GM23338 (cell line): ENCODE measurements around the gene ARRB1. TPM values are rescaled to one million over a fixed set of nuclear protein-coding genes. Genes with fewer than 3 reads are reported as not detected.

Experiments
- ATAC-seq: fragments of 200-7000 bp; cut with Tn5 transposase; 3 replicates; pipeline ENCODE4 v1.9.1; 2020
- DNase-seq: peaks from one replicate; pipeline ENCODE4 v3.0.0-alpha.2; 2015; ENCODE audit warnings: low spot score
- H2AFZ ChIP-seq: fragments of 200-600 bp; sonication (generic); 2 replicates; pipeline ENCODE4 v1.8.0; 2016; ENCODE audit warnings: antibody characterized with exemption, mild to moderate bottlenecking, moderate library complexity
- H3F3A ChIP-seq: fragments of 200-600 bp; sonication (generic); replicated peaks from 2 replicates; pipeline ENCODE4 v1.8.0; 2017; ENCODE audit warnings: antibody characterized with exemption, mixed run types, low read depth
- H3K27ac ChIP-seq: fragments of 200-600 bp; sonication (generic); 2 replicates; pipeline ENCODE4 v1.6.1; 2016; ENCODE audit warnings: low read depth
- H3K27me3 ChIP-seq: fragments of 200-600 bp; sonication (generic); 2 replicates; pipeline ENCODE4 v1.8.0; 2016; ENCODE audit warnings: mild to moderate bottlenecking, mixed run types, moderate library complexity; ENCODE audit not compliant: insufficient read depth
- H3K36me3 ChIP-seq: fragments of 200-600 bp; sonication (generic); 2 replicates; pipeline ENCODE4 v1.8.0; 2016; ENCODE audit warnings: mild to moderate bottlenecking; ENCODE audit not compliant: insufficient read depth
- H3K4me1 ChIP-seq: fragments of 200-600 bp; sonication (generic); 2 replicates; pipeline ENCODE4 v1.8.0; 2016; ENCODE audit warnings: mild to moderate bottlenecking, moderate library complexity; ENCODE audit not compliant: insufficient read depth
- H3K4me2 ChIP-seq: fragments of 200-600 bp; sonication (generic); 2 replicates; pipeline ENCODE4 v1.7.1; 2017; ENCODE audit warnings: mixed run types
- H3K4me3 ChIP-seq: fragments of 200-600 bp; sonication (generic); 2 replicates; pipeline ENCODE4 v1.6.1; 2016; ENCODE audit warnings: mixed run types
- H3K79me2 ChIP-seq: fragments of 200-600 bp; sonication (generic); replicated peaks from 2 replicates; pipeline ENCODE4 v1.8.0; 2017; ENCODE audit warnings: mild to moderate bottlenecking; ENCODE audit not compliant: insufficient read depth
- H3K9me2 ChIP-seq: fragments of 200-600 bp; sonication (generic); 2 replicates; pipeline ENCODE4 v1.8.0; 2017; ENCODE audit not compliant: insufficient read depth
- H4K20me1 ChIP-seq: fragments of 200-600 bp; sonication (generic); replicated peaks from 2 replicates; pipeline ENCODE4 v1.8.0; 2017; ENCODE audit warnings: mild to moderate bottlenecking; ENCODE audit not compliant: insufficient read depth
- H3K27ac Mint-ChIP-seq: 2 replicates; pipeline ENCODE4 v1.8.0; 2020; ENCODE audit warnings: inconsistent platforms, mild to moderate bottlenecking, moderate library complexity, mixed read lengths
- H3K27me3 Mint-ChIP-seq: 3 replicates; pipeline ENCODE4 v1.8.0; 2022; ENCODE audit warnings: low read depth, mild to moderate bottlenecking, moderate library complexity, mixed read lengths, inconsistent platforms; ENCODE audit not compliant: insufficient read depth, poor library complexity
- H3K36me3 Mint-ChIP-seq: 3 replicates; pipeline ENCODE4 v1.8.0; 2021; ENCODE audit warnings: low read depth, mild to moderate bottlenecking, inconsistent platforms, moderate library complexity, mixed read lengths
- H3K4me1 Mint-ChIP-seq: 3 replicates; pipeline ENCODE4 v1.8.0; 2020; ENCODE audit warnings: mild to moderate bottlenecking, inconsistent platforms, mixed read lengths
- H3K4me3 Mint-ChIP-seq: 3 replicates; pipeline ENCODE4 v1.8.0; 2021; ENCODE audit warnings: moderate library complexity, mild to moderate bottlenecking, inconsistent platforms, mixed read lengths
- H3K9me3 Mint-ChIP-seq: 3 replicates; pipeline ENCODE4 v1.8.0; 2020; ENCODE audit warnings: moderate library complexity, mild to moderate bottlenecking, inconsistent platforms, mixed read lengths
- CREB1 ChIP-seq: fragments of 250-450 bp; sonication (Bioruptor Pico); IDR thresholded peaks from 2 replicates; pipeline ENCODE4 v1.5.0; 2020; ENCODE audit warnings: low read depth, mild to moderate bottlenecking, moderate library complexity
- EZH2phosphoT487 ChIP-seq: fragments of 200-600 bp; sonication (generic); IDR thresholded peaks from one replicate; pipeline ENCODE4 v1.8.1; 2018; ENCODE audit warnings: antibody characterized with exemption; ENCODE audit not compliant: unreplicated experiment
- JUNB ChIP-seq: IDR thresholded peaks from one replicate; pipeline ENCODE4 v1.6.1; 2016; ENCODE audit warnings: antibody characterized with exemption; ENCODE audit not compliant: unreplicated experiment
- NANOG ChIP-seq: IDR thresholded peaks from 2 replicates; pipeline ENCODE4 v1.6.1; 2016; ENCODE audit warnings: antibody characterized with exemption, borderline replicate concordance
- POLR2AphosphoS5 ChIP-seq: IDR thresholded peaks from 2 replicates; pipeline ENCODE4 v1.6.1; 2016; ENCODE audit warnings: antibody characterized with exemption, low read depth
- STAT1 ChIP-seq: IDR thresholded peaks from one replicate; pipeline ENCODE4 v1.6.1; 2016; ENCODE audit warnings: antibody characterized with exemption; ENCODE audit not compliant: unreplicated experiment
- ZNF114 ChIP-seq: fragments of 250-450 bp; sonication (Bioruptor Pico); IDR thresholded peaks from 2 replicates; pipeline ENCODE4 v1.5.0; 2020; ENCODE audit warnings: mild to moderate bottlenecking, moderate library complexity
- polyA plus RNA-seq: library from polyadenylated mRNA; unstranded; fragments of >200 nt; fragmentation: Nextera tagmentation; extraction: Ambion mirVana; gene quantifications from 2 replicates; pipeline ENCODE4 v1.2.1, GENCODE V29; 2016
- total RNA-seq: library from RNA; depleted of rRNA; stranded (reverse); fragments of >200 nt; shearing (Covaris generic); gene quantifications from 2 replicates; pipeline ENCODE4 v1.2.3, GENCODE V29; 2014
- TF ChIP-seq, protein P1 (sequence below), 2 experiments: fragments of 200-600 bp in 1 of 2; sonication (generic) in 1 of 2; conservative IDR thresholded peaks; 2 replicates each; pipeline versions ENCODE4 v1.5.1 to v1.6.1; 2016 to 2017; ENCODE audit warnings: antibody characterized with exemption in 2 of 2, low read depth in 2 of 2, mild to moderate bottlenecking in 2 of 2, moderate library complexity in 1 of 2
- TF ChIP-seq, protein P2 (sequence below): IDR thresholded peaks from 2 replicates; pipeline ENCODE4 v1.6.1; 2016; ENCODE audit warnings: antibody characterized with exemption
- TF ChIP-seq, protein P3 (sequence below): IDR thresholded peaks from one replicate; pipeline ENCODE4 v1.6.1; 2018; ENCODE audit warnings: antibody characterized with exemption; ENCODE audit not compliant: unreplicated experiment

The ARRB1 gene
- total and polyA plus RNA-seq, 2 experiments from 2014 or later, result 6.3 to 11.1 TPM

DNA sequence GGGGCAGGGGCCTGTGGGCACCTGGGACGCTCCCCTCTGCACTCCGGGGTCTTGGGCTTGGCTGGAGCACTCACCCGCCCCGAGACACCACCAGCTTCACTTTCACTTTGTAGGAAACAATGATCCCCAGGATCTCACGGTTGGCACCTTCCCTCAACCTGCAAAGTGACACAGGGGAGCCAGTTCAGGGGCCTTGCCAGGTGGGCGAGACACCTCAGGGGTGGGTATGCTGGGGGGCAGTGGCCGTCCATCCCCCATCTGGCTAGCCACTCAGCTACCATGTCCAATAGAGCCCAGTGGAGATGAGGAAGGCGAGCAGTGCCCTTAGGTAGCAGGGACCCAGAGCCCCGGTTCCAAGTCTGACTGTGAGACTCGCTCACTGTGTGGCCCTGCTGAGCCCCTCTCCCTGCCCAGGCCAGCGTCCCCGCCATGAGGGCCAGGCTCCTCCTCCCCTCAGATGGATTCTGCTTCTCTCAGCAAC lies 78.6 kb downstream of the ARRB1 start:
- Histone ChIP-seq H3K9me2 (no peaks in the 10 kb centered on the region), H3K79me2 (no peaks in the 10 kb centered on the region), H3K4me1 (peaks cover 5% of the 10 kb centered on the region; the same call in 1 of the 2 replicates), H3K36me3 (no peaks in the 10 kb centered on the region), H2AFZ (no peak overlapping the region), H4K20me1 (no peaks in the 10 kb centered on the region), H3K27me3 (no peaks in the 10 kb centered on the region), H3K27ac (no peak overlapping the region), H3F3A (no peaks in the 10 kb centered on the region), H3K4me3 (no peak overlapping the region), H3K4me2 (no peak overlapping the region)
- no peak overlapping the region for H3K4me3 Mint-ChIP-seq
- DNase-seq (no peak), ATAC-seq (no peak)
- H3K9me3 Mint-ChIP-seq, result no peaks in the 10 kb centered on the region
- H3K27me3 Mint-ChIP-seq, result peaks cover 6% of the 10 kb centered on the region
- no peak for TF ChIP-seq STAT1
- no peak for TF ChIP-seq ZNF114
- no peak for TF ChIP-seq JUNB
- TF ChIP-seq, protein P1, sequence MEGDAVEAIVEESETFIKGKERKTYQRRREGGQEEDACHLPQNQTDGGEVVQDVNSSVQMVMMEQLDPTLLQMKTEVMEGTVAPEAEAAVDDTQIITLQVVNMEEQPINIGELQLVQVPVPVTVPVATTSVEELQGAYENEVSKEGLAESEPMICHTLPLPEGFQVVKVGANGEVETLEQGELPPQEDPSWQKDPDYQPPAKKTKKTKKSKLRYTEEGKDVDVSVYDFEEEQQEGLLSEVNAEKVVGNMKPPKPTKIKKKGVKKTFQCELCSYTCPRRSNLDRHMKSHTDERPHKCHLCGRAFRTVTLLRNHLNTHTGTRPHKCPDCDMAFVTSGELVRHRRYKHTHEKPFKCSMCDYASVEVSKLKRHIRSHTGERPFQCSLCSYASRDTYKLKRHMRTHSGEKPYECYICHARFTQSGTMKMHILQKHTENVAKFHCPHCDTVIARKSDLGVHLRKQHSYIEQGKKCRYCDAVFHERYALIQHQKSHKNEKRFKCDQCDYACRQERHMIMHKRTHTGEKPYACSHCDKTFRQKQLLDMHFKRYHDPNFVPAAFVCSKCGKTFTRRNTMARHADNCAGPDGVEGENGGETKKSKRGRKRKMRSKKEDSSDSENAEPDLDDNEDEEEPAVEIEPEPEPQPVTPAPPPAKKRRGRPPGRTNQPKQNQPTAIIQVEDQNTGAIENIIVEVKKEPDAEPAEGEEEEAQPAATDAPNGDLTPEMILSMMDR (conservative IDR thresholded peaks at IDR 0.05; ENCODE audit: low read depth in 2 of 2), result no peak
- no peak for TF ChIP-seq CREB1 (CRISPR knock-in tag)
- TF ChIP-seq NANOG, result no peak
- no peak for TF ChIP-seq EZH2phosphoT487
- TF ChIP-seq POLR2AphosphoS5, result no peak
- H3K4me1 Mint-ChIP-seq, result peaks cover 25% of the 10 kb centered on the region
- no peak overlapping the region for H3K27ac Mint-ChIP-seq
- H3K36me3 Mint-ChIP-seq, result peaks cover 55% of the 10 kb centered on the region

DNA sequence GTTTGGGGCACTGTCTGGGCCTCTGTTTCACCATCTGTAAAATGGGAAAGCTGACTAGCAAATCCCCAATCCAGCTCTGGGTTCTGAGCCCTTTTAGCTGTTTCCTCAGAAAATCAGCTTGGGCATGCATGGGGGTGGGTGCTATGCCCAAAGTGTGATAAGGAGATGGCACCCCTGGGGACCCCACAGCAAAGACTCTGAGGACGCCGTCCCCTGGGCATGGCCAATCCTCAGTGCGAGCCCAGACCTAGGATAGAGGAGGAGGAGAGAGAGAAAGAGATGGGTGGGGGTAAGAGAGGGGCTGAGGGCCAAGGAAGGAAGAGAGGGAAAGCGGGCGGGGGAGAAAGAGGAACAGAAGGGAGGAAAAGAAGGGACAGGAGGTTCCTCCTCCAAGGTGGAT lies 79.1 kb downstream of the ARRB1 start:
- Mint-ChIP-seq H3K4me3 (no peak overlapping the region), H3K9me3 (no peaks in the 10 kb centered on the region), H3K36me3 (peaks cover 51% of the 10 kb centered on the region), H3K27ac (no peak overlapping the region), H3K4me1 (peaks cover 22% of the 10 kb centered on the region), H3K27me3 (peaks cover 4% of the 10 kb centered on the region)
- no peaks in the 10 kb centered on the region for H3K27me3 ChIP-seq
- no peak overlapping the region for H2AFZ ChIP-seq
- no peak overlapping the region for H3K4me2 ChIP-seq
- H4K20me1 ChIP-seq, result no peaks in the 10 kb centered on the region
- peaks cover 5% of the 10 kb centered on the region; the same call in 1 of the 2 replicates for H3K4me1 ChIP-seq
- no peak overlapping the region for H3K4me3 ChIP-seq
- H3K36me3 ChIP-seq, result no peaks in the 10 kb centered on the region
- DNase-seq (no peak), ATAC-seq (no peak)
- H3K79me2 ChIP-seq, result no peaks in the 10 kb centered on the region
- no peak overlapping the region for H3K27ac ChIP-seq
- H3F3A ChIP-seq, result no peaks in the 10 kb centered on the region
- no peaks in the 10 kb centered on the region for H3K9me2 ChIP-seq
- no peak for TF ChIP-seq STAT1
- TF ChIP-seq, protein P2, sequence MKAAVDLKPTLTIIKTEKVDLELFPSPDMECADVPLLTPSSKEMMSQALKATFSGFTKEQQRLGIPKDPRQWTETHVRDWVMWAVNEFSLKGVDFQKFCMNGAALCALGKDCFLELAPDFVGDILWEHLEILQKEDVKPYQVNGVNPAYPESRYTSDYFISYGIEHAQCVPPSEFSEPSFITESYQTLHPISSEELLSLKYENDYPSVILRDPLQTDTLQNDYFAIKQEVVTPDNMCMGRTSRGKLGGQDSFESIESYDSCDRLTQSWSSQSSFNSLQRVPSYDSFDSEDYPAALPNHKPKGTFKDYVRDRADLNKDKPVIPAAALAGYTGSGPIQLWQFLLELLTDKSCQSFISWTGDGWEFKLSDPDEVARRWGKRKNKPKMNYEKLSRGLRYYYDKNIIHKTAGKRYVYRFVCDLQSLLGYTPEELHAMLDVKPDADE, result no peak
- TF ChIP-seq, protein P3, sequence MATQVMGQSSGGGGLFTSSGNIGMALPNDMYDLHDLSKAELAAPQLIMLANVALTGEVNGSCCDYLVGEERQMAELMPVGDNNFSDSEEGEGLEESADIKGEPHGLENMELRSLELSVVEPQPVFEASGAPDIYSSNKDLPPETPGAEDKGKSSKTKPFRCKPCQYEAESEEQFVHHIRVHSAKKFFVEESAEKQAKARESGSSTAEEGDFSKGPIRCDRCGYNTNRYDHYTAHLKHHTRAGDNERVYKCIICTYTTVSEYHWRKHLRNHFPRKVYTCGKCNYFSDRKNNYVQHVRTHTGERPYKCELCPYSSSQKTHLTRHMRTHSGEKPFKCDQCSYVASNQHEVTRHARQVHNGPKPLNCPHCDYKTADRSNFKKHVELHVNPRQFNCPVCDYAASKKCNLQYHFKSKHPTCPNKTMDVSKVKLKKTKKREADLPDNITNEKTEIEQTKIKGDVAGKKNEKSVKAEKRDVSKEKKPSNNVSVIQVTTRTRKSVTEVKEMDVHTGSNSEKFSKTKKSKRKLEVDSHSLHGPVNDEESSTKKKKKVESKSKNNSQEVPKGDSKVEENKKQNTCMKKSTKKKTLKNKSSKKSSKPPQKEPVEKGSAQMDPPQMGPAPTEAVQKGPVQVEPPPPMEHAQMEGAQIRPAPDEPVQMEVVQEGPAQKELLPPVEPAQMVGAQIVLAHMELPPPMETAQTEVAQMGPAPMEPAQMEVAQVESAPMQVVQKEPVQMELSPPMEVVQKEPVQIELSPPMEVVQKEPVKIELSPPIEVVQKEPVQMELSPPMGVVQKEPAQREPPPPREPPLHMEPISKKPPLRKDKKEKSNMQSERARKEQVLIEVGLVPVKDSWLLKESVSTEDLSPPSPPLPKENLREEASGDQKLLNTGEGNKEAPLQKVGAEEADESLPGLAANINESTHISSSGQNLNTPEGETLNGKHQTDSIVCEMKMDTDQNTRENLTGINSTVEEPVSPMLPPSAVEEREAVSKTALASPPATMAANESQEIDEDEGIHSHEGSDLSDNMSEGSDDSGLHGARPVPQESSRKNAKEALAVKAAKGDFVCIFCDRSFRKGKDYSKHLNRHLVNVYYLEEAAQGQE, result no peak
- TF ChIP-seq ZNF114, result no peak
